ENCODE results near the gene NEURL1.

NEURL1 gene

DNA sequence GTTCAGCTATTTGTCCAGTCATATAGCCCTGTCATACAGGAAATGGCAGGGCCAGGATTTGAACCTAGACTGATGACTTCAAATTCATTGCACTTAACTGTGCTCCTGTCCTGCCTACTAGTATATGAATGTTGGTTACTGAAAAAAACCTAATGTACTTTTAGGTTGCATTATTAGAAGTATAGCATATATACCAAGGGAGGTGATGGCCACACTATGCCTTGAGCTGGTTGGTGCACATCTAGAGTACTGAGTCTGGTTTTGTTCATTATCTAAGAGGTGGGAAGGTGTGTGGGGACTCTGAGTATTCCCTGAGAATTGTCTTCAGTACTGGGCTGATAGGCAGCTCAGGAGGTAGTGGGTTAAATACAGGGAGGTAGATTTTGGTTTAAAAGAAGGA lies 88.0 kb downstream of the NEURL1 start:
- TF ChIP-seq MYC (IDR thresholded peaks at IDR 0.05; ENCODE audit: low read depth, low read length), result no peak
- TF ChIP-seq, protein P1, sequence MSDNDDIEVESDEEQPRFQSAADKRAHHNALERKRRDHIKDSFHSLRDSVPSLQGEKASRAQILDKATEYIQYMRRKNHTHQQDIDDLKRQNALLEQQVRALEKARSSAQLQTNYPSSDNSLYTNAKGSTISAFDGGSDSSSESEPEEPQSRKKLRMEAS (IDR thresholded peaks at IDR 0.05; ENCODE audit: low read depth, low read length), result no peak
- TF ChIP-seq, protein P2, sequence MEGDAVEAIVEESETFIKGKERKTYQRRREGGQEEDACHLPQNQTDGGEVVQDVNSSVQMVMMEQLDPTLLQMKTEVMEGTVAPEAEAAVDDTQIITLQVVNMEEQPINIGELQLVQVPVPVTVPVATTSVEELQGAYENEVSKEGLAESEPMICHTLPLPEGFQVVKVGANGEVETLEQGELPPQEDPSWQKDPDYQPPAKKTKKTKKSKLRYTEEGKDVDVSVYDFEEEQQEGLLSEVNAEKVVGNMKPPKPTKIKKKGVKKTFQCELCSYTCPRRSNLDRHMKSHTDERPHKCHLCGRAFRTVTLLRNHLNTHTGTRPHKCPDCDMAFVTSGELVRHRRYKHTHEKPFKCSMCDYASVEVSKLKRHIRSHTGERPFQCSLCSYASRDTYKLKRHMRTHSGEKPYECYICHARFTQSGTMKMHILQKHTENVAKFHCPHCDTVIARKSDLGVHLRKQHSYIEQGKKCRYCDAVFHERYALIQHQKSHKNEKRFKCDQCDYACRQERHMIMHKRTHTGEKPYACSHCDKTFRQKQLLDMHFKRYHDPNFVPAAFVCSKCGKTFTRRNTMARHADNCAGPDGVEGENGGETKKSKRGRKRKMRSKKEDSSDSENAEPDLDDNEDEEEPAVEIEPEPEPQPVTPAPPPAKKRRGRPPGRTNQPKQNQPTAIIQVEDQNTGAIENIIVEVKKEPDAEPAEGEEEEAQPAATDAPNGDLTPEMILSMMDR (IDR thresholded peaks at IDR 0.05; ENCODE audit: low read depth, low read length), result no peak
- no peak for TF ChIP-seq POLR2A (IDR thresholded peaks at IDR 0.05; ENCODE audit: extremely low read depth, insufficient read length)
- no peak overlapping the region for H3K4me3 ChIP-seq (ENCODE audit: low read depth, low read length)
- no peak for DNase-seq (ENCODE audit: low read depth)

DNA sequence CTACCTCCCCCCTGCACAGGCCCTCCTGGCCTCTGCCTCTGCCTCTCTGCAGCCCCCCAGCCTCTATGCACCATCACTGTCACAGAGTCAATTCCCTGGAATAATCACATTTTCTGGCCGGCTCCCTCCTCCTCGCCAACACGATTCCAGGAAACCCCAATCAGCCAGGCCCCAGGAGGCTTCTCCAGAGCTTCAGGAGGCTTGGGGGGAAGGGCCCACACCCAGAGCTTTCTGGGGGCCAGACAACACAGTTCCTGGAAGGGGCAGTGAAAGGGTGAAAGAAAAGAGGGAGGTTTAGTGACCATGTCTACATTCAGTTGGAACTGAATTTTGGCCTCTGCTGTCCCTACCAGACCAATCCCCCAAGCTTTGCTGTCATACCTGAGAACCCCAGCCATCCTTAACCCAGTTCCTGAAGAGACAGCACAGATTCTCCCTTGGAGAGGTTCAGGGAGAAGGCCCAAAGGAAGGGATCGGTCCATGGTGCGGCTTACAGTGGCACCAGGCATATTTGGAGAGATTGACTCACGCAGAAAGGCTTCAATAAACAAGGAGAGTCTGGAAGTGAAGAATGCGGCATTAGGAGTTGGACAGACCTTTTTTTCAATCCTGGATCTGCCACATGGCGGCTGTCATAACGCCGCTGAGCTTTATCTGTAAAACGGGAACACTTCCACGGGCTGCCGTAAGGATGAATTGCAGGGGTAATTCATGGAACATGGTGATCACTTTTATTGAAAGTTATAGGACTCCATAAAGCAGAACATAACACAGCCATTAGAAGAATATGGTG lies 89.0 kb downstream of the NEURL1 start:
- TF ChIP-seq, protein P2 (IDR thresholded peaks at IDR 0.05; ENCODE audit: low read depth, low read length), result no peak
- TF ChIP-seq MYC (IDR thresholded peaks at IDR 0.05; ENCODE audit: low read depth, low read length) (no peak), POLR2A (IDR thresholded peaks at IDR 0.05; ENCODE audit: extremely low read depth, insufficient read length) (no peak)
- TF ChIP-seq, protein P1 (IDR thresholded peaks at IDR 0.05; ENCODE audit: low read depth, low read length), result no peak
- no peak overlapping the region for H3K4me3 ChIP-seq (ENCODE audit: low read depth, low read length)
- no peak for DNase-seq (ENCODE audit: low read depth)

DNA sequence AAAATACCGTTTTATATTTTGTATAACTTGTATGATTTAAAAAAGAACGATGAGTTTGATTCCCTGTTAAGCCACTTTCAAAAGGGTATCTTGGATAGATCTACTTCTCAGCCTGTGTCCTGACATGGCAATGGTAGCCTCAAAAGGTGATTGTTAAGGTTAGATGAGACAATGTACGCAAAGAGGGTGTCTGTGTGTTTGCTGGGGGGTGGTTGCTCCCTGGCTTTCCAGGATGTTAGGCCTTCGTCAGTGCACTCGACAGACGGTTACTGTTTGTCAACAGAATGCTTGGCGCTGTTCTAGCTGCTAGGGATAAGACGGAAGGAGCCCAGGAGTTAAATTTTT lies 90.3 kb downstream of the NEURL1 start:
- no peak overlapping the region for H3K4me3 ChIP-seq (ENCODE audit: low read depth, low read length)
- DNase-seq (ENCODE audit: low read depth), result no peak
- no peak for TF ChIP-seq MYC (IDR thresholded peaks at IDR 0.05; ENCODE audit: low read depth, low read length)
- TF ChIP-seq, protein P2 (IDR thresholded peaks at IDR 0.05; ENCODE audit: low read depth, low read length), result no peak
- no peak for TF ChIP-seq POLR2A (IDR thresholded peaks at IDR 0.05; ENCODE audit: extremely low read depth, insufficient read length)
- TF ChIP-seq, protein P1 (IDR thresholded peaks at IDR 0.05; ENCODE audit: low read depth, low read length), result no peak

DNA sequence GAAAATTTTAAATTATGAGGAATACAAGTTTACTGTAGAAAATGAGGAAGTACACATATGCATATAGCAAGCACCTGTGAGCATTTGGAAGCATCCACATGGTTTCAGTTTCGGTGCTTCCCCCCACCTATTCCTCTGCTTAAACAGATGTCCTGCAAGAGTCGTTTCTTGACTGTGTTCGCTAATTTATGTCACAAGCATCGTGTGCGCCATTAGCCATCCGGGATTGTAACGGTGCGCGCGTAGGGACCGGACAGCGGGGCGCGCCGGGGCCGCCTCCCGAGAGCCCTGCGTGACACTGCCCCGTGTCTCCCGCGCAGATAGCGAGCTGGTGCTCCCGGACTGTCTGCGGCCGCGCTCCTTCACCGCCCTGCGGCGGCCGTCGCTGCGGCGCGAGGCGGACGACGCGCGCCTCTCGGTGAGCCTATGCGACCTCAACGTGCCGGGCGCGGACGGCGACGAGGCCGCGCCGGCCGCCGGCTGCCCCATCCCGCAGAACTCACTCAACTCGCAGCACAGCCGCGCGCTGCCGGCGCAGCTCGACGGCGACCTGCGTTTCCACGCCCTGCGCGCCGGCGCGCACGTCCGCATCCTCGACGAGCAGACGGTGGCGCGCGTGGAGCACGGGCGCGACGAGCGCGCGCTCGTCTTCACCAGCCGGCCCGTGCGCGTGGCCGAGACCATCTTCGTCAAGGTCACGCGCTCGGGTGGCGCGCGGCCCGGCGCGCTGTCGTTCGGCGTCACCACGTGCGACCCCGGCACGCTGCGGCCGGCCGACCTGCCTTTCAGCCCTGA lies 90.9 kb downstream of the NEURL1 start:
- DNase-seq (ENCODE audit: low read depth), result peak; percentile 38
- TF ChIP-seq POLR2A (IDR thresholded peaks at IDR 0.05; ENCODE audit: extremely low read depth, insufficient read length) (no peak), MYC (IDR thresholded peaks at IDR 0.05; ENCODE audit: low read depth, low read length) (no peak)
- TF ChIP-seq, protein P1 (IDR thresholded peaks at IDR 0.05; ENCODE audit: low read depth, low read length), result no peak
- TF ChIP-seq, protein P2 (IDR thresholded peaks at IDR 0.05; ENCODE audit: low read depth, low read length), result no peak
- H3K4me3 ChIP-seq (ENCODE audit: low read depth, low read length), result no peak overlapping the region

DNA sequence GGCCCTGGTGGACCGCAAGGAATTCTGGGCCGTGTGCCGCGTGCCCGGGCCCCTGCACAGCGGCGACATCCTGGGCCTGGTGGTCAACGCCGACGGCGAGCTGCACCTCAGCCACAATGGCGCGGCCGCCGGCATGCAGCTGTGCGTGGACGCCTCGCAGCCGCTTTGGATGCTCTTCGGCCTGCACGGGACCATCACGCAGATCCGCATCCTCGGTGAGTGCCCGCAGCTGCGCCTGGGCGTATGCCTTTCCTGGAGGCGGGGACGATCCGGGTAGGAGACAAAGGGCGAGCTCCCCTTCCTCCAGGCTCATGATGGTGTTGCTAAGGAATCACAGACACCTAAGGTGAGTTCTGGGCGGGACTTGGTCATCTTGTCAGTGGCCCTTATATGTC lies 91.5 kb downstream of the NEURL1 start:
- H3K4me3 ChIP-seq (ENCODE audit: low read depth, low read length), result no peak overlapping the region
- no peak for DNase-seq (ENCODE audit: low read depth)
- TF ChIP-seq POLR2A (IDR thresholded peaks at IDR 0.05; ENCODE audit: extremely low read depth, insufficient read length) (no peak), MYC (IDR thresholded peaks at IDR 0.05; ENCODE audit: low read depth, low read length) (no peak)
- TF ChIP-seq, protein P2 (IDR thresholded peaks at IDR 0.05; ENCODE audit: low read depth, low read length), result no peak
- TF ChIP-seq, protein P1 (IDR thresholded peaks at IDR 0.05; ENCODE audit: low read depth, low read length), result no peak

Data from NB4 (cell line).